Measurements from ENCODE around the gene RBM39.

RBM39 gene

GRCh38 chr20:35674921-35675320 lies 67.1 kb downstream of the RBM39 start:
- no peak for DNase-seq (ENCODE audit: low read depth)

DNA sequence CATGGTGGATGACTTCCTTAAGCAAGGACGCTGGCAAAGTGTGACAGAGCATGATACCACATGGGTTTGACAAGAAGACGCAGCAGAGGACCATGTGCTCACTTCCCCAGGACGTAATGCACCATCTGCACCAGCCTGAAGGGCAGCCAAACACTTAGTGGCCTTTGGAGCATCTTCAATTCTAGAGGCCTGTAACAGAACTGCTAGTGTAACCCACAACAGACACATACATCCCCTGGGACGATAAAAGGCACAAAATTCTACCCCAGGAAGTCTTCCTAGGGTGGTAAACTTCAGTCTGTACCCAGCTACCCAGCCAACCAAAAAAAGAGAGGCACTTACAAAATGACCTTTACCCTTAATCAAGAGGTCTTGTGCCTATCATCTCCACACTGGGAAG lies 68.2 kb downstream of the RBM39 start:
- DNase-seq (ENCODE audit: low read depth): no peak

GRCh38 chr20:35669681-35670080 lies 72.4 kb downstream of the RBM39 start:
- no peak for DNase-seq (ENCODE audit: low read depth)

- DNase-seq (ENCODE audit: low read depth): no peak
Observed at GRCh38 chr20:35669221-35669620, 72.8 kb downstream of the RBM39 start.

DNA sequence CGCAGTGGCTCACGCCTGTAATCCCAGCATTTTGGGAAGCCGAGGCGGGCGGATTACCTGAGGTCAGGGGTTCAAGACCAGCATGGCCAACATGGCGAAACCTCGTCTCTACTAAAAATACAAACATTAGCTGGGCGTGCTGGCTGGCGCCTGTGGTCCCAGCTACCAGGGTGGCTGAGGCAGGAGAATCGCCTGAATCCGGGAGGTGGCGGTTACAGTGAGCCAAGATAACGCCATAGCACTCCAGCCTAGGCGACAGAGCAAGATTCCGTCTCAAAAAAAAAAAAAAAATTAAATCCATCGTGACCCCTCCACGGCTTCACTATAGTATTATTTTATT lies 76.1 kb downstream of the RBM39 start:
- DNase-seq (ENCODE audit: low read depth): no peak

GRCh38 chr20:35664466-35665206 lies 77.4 kb downstream of the RBM39 start, which contains the start of the genes CPNE1 and RBM12:
CPNE1 (minus strand) TSS chr20:35664900; CDS start chr20:35632923, 31,977 bp downstream.
RBM12 (minus strand) TSS chr20:35664900; CDS start chr20:35655322, 9,578 bp downstream.
- peak; percentile 90 for DNase-seq (ENCODE audit: low read depth)

GRCh38 chr20:35663516-35664465 lies 78.3 kb downstream of the RBM39 start:
- DNase-seq (ENCODE audit: low read depth): peak; percentile 41

DNA sequence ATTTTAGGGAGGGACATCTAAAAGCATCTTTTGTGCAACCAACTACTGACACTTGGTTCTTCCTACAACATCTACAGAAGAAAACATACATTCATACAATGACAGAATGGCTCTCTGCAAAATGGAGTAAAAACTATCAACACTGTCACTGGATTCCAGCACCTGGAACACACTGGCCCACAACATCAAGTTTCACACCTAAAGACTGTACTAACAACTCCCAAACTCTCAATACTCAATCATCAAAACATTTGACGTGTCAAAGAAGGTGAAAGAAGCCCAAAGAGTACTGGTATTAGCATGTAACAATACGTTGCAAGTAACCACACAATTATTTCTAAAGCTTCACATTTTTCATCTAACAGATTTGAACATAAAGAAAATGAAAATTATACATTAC lies 79.5 kb downstream of the RBM39 start:
- DNase-seq (ENCODE audit: low read depth): no peak

- DNase-seq (ENCODE audit: low read depth): no peak
Observed at GRCh38 chr20:35661908-35662307, 80.2 kb downstream of the RBM39 start.

DNA sequence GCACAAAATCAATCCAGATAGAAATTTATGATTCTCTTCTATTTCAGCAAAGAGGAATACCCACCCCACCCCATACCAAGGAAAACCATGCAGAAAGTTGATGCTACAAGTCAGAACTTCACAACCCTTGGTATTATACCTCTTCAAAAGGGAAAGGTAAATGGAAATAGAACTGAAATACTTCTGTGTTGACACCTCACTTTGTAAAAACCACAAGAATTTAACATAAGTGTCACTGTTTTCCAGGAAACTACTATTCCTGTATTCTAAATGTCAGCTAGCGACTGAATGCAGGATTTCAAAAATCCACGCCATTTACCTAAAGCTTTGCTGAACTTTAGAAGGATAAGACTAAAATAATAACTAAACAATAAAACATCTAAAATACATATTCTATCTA lies 81.0 kb downstream of the RBM39 start:
- no peak for DNase-seq (ENCODE audit: low read depth)

- DNase-seq (ENCODE audit: low read depth): peak; percentile 25
Observed at GRCh38 chr20:35660122-35660937, 81.7 kb downstream of the RBM39 start.

DNA sequence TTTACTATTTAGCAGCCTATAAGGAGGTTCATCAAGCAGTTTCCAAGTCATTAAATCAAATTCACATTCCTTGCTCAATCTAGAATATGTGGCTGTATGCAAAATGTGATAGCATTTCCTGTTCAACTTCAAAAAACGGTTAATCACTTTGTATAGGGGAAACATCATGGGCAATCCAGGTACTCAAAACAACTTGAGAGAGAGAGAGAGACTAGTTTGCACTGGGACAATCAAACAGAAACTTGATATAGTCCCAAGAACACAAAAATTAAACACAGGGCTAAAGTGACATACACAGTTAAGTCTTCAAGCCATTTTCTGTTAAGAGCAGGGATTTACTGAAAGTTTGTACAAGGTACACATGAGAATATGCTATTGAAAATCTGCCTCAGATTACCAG lies 84.8 kb downstream of the RBM39 start:
- no peak for DNase-seq (ENCODE audit: low read depth)

DNA sequence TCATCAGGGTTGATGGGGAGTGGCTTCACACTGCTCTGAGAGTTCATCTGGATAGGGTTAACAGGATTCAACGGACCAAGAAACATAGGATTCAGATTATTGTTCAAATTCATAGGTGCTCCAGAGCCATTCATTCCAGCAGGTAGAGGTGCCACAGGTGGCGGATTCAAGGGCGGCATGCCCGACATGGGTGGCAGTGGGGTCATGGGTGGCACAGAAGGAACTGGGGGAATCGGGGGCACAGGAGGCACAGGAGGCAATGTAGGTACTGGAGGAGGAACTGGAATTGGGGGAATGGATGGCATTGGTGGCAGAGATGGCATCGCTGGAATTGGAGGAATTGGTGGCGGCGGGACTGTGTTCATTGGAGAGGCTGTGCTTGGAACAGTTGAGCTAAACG lies 87.6 kb downstream of the RBM39 start:
- DNase-seq (ENCODE audit: low read depth): no peak

DNA sequence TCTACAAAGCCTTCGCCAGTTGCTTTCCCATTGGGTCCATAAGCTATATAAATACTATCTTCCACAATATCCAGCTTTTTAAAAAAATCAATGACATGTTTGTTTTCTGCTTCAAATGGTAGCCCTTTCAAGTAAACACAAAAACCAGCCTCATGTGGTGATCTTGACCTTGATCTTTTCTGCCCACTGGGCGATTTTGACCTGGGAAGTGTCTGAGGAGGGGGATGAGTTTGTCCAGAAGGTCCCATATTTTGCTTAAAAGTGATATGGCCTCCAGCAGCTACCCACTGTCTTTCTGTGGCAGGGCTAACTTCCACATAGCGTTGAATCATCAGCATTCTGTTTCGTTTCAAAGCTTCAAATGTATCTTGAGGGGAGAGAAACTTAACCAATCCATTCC lies 88.2 kb downstream of the RBM39 start:
- DNase-seq (ENCODE audit: low read depth): no peak
